CD4-positive, alpha-beta T cell treated with Interleukin-12 subunit alpha and Interleukin-12 subunit beta, for 1 hour (primary cell): ENCODE results near the gene GPBP1.
"Not testable (repeated sequence)": the region's sequence is repeated elsewhere in the genome, so short reads cannot be mapped to it uniquely, and the experiment has no call there.

Source experiments
- DNase-seq: peaks from one replicate; pipeline ENCODE4 v3.0.0-alpha.2; 2020

GPBP1 gene, protein sequence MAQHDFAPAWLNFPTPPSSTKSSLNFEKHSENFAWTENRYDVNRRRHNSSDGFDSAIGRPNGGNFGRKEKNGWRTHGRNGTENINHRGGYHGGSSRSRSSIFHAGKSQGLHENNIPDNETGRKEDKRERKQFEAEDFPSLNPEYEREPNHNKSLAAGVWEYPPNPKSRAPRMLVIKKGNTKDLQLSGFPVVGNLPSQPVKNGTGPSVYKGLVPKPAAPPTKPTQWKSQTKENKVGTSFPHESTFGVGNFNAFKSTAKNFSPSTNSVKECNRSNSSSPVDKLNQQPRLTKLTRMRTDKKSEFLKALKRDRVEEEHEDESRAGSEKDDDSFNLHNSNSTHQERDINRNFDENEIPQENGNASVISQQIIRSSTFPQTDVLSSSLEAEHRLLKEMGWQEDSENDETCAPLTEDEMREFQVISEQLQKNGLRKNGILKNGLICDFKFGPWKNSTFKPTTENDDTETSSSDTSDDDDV

DNA sequence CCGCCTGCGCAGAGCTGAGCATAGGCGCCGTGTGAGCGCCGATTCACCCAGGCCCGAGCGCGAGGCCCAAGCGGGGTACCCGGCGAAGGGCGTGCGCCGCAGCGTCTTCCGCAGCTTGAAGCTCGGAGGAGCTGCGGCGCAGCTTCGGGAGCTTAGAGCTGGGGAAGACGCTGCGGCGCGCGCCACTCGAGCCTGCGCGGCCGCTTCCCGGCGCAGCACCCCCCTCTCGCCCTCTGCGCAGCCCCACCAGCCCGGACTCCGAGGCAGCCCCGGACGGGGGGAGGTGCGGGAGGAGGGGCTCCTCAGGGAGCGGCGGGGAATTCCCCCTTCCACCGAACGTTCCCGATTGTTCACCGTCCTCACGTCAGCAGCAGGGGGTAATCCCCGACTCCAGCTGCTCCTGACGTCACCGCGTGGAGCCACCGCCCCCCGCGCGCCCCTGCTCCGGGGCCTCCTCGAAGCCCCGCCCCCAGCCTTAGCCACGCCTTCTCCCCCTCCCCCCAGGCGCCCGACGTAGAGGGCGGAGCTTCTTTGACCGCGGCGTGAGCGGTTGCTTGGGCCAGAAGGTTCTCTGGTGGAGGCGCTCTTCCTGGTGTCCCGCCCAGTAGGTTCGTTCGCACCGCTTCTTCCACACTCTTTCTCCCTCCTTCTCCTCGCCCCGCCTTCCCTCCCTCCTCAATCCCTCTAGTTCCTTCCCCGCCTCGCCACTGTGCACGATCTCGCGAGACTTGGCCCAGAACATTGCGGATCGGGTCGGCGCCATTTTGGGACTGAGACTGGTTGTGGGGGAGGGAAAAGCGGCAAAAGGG, at the start of gene GPBP1:
TSS of gene GPBP1 (plus strand) at position 741 of the 809 bp plus-strand sequence. CDS start 40,072 bp downstream, outside the sequence.
- peak; percentile 99 for DNase-seq

DNA sequence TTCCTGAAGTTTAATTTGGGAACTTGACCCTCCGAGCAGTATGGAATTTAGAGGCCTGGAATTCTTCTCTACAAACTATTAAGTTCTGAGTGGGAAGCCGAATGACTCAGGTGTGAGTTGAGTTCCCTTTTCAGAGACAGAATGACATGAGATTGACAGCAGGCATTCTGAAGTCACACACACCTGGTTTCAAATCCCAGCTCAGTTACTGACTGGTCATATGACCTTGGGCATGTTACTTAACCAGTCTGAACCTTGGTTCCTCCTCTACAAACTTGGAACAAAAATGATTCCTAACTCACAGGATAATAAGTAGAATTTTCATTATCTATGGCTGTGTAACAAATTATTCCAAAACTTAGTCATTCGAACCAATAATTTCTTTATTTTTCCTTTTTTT, 45.5 kb upstream of the GPBP1 start:
- no peak for DNase-seq

DNA sequence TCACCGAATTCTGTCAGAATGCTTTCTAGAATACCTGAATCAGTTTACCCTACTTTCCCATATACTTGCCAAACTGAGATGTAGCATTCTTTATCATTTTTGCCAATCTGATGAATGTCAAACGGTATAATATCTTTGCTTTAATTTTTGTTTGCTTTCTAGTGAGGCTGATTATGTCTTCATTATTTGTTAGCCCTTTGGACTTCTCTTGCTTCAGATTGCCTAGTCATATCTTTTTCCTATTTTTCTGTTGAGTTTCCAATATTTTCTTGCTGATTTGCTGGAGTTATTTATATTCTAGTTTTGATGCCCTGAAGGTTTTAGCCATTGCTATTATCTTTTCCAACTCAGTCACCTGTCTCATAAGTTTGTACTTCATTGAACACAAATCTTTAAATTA, 40.3 kb upstream of the GPBP1 start:
- no peak for DNase-seq

DNA sequence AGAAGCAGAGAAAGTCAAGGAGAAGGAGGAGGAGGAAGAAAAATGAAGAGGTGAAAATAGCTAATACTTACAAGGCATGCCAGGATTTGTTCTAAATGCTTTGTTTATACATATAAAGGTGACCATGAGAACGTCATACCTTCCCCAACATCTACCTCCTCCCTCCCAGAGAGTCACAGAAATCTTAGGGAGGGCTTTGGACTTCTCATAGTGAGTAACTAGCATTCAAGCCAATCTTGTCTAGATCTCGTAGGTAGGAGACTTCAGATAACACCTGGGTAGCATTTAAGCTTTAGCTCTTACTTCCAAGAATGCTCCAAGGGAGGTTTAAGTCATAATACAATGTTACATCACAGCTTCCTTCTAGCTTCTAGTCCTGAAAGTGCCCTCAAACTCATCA, 36.5 kb upstream of the GPBP1 start:
- no peak for DNase-seq

DNA sequence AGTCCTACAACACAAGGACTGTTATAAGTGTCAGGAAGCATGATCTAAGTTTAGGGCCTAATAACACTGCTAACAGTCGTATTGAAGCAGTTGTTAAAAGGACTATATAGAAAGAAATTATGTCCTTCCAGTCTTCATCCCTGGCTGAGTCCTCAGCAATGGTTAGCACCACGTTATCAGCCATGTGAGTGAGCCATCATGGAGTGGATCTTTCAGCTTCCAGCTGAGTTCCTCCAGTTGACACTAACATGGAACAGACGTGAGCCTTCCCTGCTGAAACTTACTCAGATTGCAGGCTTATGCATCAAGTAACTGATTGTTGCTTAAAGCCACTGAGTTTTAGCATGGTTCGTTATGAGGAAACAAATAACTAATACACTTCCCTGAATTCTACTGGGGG, 21.5 kb upstream of the GPBP1 start:
- no peak for DNase-seq

DNA sequence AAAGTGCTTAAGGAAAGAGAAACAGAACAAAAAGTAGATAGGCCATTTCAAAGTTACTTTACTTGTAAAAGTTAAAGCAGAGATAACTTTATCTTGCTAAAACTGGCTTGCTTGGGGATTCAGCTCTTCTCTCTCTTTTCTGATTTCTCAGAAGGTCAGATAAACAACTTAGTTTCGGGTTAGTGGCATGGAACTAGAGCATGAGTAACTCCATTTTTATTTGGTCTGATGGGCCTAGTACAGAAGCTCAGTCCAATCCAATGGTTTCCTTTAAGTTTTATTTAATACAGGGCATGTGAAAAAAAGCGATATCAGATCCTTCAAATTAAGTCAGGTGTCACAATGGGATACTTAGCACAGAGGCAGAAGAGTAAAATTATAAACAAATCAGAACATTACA, 18.8 kb upstream of the GPBP1 start:
- DNase-seq, result no peak

DNA sequence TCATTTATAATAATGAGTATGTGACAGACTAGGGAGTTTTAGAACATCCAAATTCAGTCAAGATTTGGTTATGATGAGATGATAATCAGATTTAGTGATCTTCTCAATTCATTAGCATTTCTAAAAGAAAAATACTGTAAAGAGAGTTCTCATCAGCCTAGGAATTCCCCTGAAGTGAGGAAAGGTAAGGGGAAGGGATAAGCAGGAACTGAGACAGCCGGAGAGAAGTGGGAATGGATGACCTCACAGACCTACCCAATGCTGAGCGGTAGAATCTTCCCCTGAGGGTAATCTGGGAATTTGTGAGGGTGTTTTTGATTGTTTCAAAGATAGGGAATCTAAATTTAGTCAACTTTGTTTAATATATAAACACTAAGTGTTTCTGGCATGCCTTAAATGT, 16.7 kb upstream of the GPBP1 start:
- DNase-seq, result no peak

DNA sequence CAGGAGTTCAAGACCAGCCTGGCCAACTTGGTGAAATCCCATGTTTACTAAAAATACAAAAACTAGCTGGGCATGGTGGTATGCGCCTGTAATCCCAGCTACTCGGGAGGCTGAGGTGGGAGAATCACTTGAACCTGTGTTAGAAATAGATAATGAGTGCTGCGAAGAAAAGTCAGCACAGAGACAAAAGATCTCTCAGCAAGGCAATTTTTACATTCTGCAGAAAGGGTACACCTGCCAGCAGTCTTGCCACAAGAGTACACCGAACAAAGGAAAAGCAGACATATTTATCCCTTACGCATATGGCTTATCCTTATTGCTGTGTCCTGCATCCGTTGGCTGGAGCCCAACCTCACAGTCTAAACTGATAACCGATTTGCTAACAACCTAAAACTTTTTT, 16.2 kb upstream of the GPBP1 start:
- DNase-seq, result no peak

DNA sequence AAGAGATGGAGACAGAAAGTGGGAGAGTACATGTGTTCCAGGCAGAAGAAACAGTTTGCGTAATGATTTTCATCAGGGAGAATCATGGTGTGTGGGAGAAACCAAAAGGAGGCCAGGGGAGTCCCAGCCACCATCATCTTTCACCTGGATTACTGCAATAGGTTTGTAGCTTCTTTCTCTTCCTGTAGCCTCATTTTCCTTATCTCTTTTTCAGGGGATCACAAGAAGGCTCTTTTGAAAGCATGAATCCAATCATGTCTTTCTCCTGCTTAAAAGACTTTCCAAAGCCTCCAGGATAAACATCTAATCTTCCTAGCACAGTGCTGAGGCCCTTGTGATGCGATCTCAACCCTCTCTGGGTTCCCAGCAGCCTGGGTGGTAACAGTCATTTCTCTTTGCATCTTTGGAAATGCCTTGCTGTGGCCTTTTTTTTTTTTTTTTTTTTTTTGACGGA, 10.3 kb upstream of the GPBP1 start:
- DNase-seq, result no peak

DNA sequence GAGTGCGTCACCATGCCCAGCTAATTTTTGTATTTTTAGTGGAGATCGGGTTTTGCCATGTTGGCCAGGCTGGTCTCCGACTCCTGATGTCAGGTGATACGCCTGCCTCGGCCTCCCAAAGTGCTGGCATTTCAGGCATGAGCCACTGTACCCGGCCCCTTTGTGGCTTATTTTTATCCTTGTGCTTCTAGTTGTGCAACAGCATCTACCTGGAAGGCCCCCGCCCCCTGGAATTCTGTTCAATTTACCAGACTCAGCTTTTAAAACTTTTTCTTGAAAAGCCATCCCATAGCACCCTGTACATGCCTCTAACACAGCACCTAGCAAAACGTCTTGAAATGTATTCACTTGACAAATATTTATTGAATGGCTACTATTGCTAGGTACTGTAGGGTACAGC, 9.7 kb upstream of the GPBP1 start:
- no peak for DNase-seq

DNA sequence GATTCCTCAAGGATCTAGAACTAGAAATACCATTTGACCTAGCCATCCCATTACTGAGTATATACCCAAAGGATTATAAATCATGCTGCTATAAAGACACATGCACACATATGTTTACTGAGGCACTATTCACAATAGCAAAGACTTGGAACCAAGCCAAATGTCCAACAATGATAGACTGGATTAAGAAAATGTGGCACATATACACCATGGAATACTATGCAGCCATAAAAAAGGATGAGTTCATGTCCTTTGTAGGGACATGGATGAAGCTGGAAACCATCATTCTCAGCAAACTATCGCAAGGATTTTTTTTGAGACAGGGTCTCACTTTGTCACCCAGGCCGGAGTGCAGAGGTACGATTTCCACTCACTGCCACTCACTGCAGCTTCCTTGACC, 8.7 kb upstream of the GPBP1 start:
- DNase-seq, result not testable (repeated sequence)

DNA sequence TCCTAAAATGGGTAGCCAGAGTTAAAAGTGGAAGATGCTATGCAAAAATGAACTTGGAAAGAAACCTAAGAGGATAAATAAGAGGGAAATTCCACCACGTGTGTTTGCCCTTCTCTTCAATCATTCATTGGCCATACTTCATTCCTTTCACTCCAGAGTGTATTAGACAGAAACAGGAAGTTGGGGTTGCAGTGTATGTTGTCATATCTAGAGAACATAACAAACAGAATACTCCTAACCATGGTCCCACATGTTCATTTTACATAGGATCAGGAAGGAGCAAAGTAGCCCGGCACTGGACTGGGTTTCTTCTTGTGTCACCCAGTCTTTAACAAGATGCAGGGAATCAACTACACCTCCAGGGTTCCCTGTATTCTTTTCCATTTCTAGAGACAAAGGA, 7.6 kb upstream of the GPBP1 start:
- no peak for DNase-seq

DNA sequence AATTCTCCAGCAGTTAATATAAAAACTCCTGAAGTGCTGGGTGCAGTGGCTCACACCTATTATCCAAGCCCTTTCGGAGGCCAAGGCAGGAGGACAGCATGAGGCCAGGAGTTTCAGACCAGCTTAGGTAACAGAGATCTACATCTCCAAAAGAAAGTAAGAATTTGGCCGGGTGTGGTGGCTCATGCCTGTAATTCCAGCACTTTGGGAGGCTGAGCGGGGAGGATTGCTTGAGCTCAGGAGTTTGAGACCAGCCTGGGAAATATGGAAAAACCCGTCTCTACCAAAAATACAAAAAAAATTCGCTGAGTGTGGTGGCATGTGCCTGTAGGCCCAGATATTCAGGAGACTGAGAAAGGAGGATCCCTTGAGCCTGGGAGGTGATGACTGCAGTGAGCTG, 6.7 kb upstream of the GPBP1 start:
- DNase-seq, result no peak

DNA sequence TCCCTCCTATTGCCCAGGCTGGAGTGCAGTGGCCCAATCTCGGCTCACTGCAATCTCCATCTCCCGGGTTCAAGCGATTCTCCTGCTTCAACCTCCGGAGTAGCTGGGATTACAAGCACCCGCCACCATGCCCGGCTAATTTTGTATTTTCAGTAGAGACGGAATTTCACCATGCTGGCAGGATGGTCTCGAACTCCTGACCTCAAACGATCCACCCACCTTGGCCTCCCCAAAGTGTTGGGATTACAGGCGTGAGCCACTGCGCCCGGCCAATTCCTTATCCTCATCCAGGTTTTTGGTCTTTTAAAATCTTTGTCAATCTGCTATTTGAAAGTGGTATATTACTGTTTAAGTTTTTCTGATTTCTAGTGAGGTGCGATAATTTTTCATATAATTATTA, 3.7 kb upstream of the GPBP1 start:
- DNase-seq, result not testable (repeated sequence)

DNA sequence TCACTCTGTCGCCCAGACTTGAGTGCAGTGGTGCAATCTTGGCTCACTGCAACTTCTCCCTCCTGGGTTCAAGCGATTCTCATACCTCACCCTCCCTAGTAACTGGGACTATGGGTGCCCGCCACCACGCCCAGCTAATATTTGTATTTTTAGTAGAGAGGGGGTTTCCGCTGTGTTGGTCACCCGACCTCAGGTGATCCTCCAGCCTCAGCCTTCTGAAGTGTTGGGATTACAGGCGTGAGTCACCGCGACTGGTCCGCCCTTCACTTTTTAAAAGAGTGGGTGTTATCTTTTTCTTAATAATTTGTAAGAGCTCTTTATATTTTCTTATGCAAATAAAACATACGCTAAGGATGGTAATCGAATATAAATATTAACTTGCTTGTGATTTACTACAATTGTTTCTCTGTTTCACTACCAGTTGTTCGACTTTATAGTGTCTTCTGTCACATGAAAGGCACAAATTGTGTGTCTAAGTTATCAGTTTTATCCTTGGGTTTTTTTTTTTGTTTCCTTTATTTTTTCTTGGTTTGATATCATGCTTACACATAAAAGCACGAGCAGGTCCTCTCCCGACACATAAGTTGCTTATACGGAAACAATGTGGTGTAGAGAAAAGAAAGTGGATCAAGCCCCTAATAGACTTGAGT, 1.9 kb upstream of the GPBP1 start:
- peak; percentile 72 for DNase-seq

DNA sequence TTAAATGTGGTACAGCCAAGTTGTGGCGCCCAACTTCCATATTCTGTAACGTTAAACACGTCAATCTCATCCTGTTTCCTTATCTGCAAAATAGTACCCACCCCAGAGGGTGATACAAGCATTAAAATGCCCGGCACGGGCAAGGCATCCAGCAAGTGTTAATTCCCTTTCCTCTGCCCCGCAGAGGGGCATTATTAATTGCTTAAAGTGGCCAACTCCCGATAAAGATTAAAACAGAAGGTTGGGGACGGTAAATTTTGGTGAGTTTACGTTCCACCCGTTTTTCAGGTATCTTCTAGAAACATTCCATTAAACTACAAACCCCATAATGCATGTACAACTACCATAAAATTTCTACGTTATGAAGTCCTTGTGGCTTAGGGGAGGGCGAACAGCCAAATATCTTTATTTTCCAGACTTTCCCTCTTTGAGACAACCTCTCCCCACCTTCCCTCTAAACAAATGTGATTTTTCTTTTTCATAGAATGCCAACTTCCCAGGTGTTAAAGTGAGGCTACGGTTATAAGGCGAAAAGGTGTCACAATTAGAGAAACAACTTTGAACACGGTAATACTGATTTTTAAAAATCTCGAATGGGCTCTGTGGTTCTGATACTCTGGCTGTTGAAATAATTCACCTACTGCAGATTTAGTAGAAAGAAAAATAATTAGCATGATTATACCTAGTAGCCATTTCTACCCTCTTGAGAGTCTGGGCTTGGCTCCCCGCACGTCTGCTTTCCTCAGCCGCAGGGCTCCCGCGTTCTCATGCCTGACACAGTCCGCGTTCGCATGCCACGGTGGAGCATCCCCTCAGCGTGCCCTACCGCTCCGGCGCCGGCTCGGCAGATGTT, 1.2 kb upstream of the GPBP1 start:
- DNase-seq, result peak; percentile 60

DNA sequence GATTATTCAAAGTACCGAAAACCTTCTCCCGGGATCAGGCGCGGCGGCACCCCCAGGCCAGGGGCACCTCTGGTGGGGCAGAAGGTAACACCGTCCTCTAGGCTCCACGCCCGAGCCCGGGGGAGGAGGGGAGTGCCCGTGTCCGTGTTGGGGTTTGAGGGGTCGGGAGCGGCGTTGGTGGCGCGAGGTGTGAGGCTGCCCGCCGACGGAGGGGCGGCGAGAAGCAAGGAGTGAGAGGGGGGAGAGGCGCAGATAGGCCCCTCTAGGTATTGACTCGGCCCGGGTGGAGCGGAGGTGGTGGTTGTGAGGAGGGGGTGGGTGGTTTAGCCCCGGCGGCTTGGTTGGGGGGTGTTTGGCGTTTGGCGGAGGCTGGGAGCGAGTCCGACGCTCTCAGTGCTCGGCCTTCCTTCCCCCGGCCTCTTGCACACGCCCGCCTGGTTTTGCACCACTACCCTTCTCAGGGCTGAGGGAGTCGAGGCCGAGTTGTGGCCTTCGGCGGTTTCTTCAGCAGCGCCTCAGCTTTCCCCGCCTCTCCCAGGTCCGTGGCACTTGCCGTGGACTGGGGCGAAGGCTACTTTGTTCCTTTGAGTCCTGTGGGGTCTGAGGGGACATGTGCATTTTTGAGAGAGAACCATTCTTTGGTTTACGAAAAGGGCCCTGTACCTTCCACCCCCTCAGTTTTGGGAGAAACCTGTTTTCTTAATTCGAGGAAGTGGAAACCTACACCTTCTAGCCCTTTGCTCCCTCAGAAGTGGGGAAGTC, 450 bp downstream of the GPBP1 start:
- peak; percentile 46 for DNase-seq

DNA sequence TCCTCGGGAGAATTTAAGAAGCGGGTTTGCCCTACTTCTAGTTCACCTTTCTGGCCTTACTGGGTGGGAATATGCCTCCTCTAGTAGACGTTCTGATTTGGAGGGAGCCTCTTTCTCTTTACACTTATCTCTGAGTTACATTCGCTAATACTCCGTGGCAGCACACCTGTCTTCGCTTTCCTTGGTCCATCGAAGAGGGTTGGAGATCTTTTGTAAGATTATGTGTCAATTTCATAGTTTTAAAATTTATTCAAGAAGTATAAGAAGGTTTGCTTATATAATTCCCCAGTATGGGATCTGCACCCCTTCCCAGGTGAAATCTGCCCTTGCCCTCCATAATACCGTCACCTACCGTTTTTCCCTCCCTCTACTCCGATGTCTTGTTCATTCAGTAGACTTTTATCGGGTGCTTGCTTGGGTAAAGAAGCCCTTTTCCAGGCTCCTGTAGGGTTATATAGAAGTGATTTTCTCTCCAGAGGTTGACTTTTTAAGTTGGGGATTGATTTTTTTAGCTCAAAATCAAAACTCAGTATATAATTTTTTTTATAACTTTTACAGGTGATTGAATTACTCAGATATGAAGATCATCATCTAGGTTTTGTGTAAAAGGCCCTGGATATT, 1.1 kb downstream of the GPBP1 start:
- DNase-seq, result peak; percentile 42

DNA sequence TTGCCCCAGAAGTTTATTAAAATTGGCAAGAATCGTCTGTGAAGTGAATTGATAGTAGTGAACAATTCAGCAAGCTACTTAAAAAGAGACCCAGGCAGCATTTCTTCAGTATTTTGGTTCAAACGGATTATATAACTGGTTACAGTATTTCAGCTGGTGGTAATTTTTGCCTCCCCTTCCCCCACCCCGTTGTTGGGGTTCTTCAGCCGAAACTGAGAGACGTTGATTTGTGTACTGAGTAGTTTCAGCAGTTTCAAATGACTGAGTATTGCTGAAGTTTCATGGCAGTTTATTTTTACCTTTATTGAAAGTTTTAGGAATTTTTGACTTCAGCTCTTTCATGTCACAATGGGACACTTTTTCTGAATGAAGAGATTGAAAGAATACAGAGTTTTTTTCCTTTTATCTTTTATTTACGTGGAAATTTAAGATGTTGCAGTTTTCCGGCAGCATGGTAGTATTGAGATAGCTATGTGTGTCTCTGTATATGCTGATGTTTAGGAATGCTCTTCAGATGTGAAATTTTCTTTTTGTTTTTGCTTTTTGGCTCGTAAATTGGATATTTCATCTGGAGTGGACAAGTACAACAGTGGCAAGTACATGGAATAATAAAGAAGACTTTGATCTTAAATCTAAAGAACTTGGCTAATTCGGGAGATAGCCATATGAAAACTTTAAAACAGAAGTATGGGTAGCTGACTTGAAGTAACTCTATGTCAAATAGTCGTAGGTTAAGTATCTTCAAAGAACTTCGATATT, 1.9 kb downstream of the GPBP1 start:
- DNase-seq, result peak; percentile 67

DNA sequence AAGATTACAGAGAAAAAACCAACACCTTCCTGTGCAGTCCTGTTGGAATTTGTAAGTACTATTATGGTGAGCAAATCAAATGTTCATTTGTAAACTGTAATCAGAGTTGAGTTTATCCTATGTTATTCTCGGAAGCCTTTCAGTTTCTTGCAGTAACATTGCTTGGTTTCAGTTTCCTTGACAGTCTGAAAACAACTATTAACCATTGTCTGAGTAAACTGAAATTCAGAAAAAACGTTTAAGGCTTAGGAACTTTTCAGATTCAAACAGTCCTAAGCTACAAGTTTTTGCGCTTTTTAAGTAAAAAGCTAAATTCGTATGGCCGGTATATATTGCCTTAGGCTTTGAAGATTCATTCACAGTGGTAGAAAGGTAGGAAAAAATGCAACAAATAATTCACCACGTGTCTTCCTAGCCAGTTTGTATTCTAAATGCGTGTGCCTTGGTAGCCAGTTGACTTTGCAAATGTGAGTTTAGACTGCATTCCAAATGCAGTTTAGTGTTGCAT, 2.5 kb downstream of the GPBP1 start:
- peak; percentile 51 for DNase-seq
